PC-9 (cell line): ENCODE data around the gene NDUFS6. TPM values are rescaled to one million over a fixed set of nuclear protein-coding genes. Genes with fewer than 3 reads are reported as not detected.

Experiments
- BruUV-seq: library from RNA; stranded (reverse); fragments of 400-500 nt; replicated peaks from 2 replicates; lab custom pipeline; 2021; lab: Mats Ljungman, UMichigan
- CTCF ChIA-PET: fragments of 300-600 bp; sonication (Branson Sonifier 250); formaldehyde crosslinking; loops from one replicate; lab custom pipeline; 2022; ENCODE audit warnings: antibody characterized with exemption; lab: Charles Lee
- POLR2A ChIA-PET: fragments of 300-600 bp; sonication (Branson Sonifier 250); formaldehyde crosslinking; loops from one replicate; lab custom pipeline; 2022; ENCODE audit warnings: antibody characterized with exemption; ENCODE audit not compliant: unreplicated experiment; lab: Charles Lee
- DNase-seq, 2 experiments: peaks; one replicate each; pipeline versions ENCODE4 v3.0.0 to v3.0.0-alpha.2; 2015 to 2022; ENCODE audit warnings: mixed read lengths in 1 of 2
- H2AFZ ChIP-seq: fragments of 200-600 bp; sonication (generic); 2 replicates; pipeline ENCODE4 v1.8.1; 2017; ENCODE audit warnings: antibody characterized with exemption
- H3F3A ChIP-seq: fragments of 200-600 bp; sonication (generic); 2 replicates; pipeline ENCODE4 v1.8.1; 2017; ENCODE audit warnings: antibody characterized with exemption, mild to moderate bottlenecking, low read depth; ENCODE audit not compliant: insufficient read depth
- H3K27ac ChIP-seq: fragments of 200-600 bp; sonication (generic); 2 replicates; pipeline ENCODE4 v1.6.1; 2016; ENCODE audit warnings: mixed run types
- H3K27me3 ChIP-seq: fragments of 200-600 bp; sonication (generic); 2 replicates; pipeline ENCODE4 v1.6.1; 2016; ENCODE audit warnings: low read depth, mixed run types; ENCODE audit not compliant: insufficient read depth
- H3K36me3 ChIP-seq: fragments of 200-600 bp; sonication (generic); 2 replicates; pipeline ENCODE4 v1.6.1; 2016; ENCODE audit warnings: low read depth, mixed run types
- H3K4me1 ChIP-seq: fragments of 200-600 bp; sonication (generic); replicated peaks from 2 replicates; pipeline ENCODE4 v1.6.1; 2016; ENCODE audit warnings: mixed run types; ENCODE audit not compliant: insufficient read depth
- H3K4me2 ChIP-seq: fragments of 200-600 bp; sonication (generic); 2 replicates; pipeline ENCODE4 v1.6.1; 2017; ENCODE audit warnings: mixed run types
- H3K4me3 ChIP-seq: fragments of 200-600 bp; sonication (generic); 2 replicates; pipeline ENCODE4 v1.6.1; 2016; ENCODE audit warnings: mixed run types
- H3K79me2 ChIP-seq: fragments of 200-600 bp; sonication (generic); 2 replicates; pipeline ENCODE4 v1.6.1; 2017; ENCODE audit warnings: low read depth, mixed run types
- H3K9me2 ChIP-seq: fragments of 200-600 bp; sonication (generic); 2 replicates; pipeline ENCODE4 v1.8.1; 2017; ENCODE audit warnings: mild to moderate bottlenecking; ENCODE audit not compliant: insufficient read depth
- H3K9me3 ChIP-seq: fragments of 200-600 bp; sonication (generic); 2 replicates; pipeline ENCODE4 v1.8.1; 2016; ENCODE audit warnings: low read depth; ENCODE audit not compliant: insufficient read depth
- H4K20me1 ChIP-seq: fragments of 200-600 bp; sonication (generic); 2 replicates; pipeline ENCODE4 v1.8.1; 2017; ENCODE audit not compliant: insufficient read depth
- EZH2 ChIP-seq: fragments of 200-600 bp; sonication (generic); IDR thresholded peaks from 2 replicates; pipeline ENCODE4 v1.8.0; 2017; ENCODE audit warnings: antibody characterized with exemption, low read depth
- intact Hi-C: fragments of 100-400 bp; cut with micrococcal nuclease; formaldehyde crosslinking; loops from one replicate; pipeline ENCODE4 v1.10.0; 2022; ENCODE audit not compliant: unreplicated experiment
- total RNA-seq: library from RNA; stranded (reverse); gene quantifications from 2 replicates; pipeline ENCODE4 v1.2.3, GENCODE V29; 2021
- TF ChIP-seq, protein P1 (sequence below): fragments of 200-600 bp; sonication (generic); conservative IDR thresholded peaks from 2 replicates; pipeline ENCODE4 v1.6.1; 2017; ENCODE audit warnings: mixed run types, antibody characterized with exemption, mild to moderate bottlenecking, moderate library complexity

Gene NDUFS6
- total RNA-seq, 1 experiment from 2014 or later = 153 TPM

DNA sequence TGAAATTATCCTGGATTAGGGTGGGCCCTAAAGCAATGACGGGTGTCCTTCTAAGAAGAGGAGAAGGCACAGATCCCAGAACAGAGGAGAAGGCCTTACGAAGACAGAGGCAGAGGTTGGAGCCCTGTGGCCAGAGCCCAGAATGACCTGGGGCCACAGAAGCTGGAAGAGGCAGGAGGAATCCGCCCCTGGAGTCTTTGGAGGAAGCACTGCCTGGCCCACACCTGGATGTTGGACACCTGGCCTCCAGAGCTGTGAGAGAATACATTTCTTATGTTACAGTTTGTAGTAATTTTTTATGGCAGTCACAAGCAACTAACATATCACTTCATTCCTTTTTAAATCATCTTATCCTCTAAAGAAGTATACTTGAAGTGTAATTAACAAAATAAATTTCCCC lies 10.0 kb upstream of the NDUFS6 start:
- peaks cover 11% of the 10 kb centered on the region for H3K4me1 ChIP-seq
- CTCF ChIA-PET = no interaction called here
- no TSS peak for BruUV-seq

DNA sequence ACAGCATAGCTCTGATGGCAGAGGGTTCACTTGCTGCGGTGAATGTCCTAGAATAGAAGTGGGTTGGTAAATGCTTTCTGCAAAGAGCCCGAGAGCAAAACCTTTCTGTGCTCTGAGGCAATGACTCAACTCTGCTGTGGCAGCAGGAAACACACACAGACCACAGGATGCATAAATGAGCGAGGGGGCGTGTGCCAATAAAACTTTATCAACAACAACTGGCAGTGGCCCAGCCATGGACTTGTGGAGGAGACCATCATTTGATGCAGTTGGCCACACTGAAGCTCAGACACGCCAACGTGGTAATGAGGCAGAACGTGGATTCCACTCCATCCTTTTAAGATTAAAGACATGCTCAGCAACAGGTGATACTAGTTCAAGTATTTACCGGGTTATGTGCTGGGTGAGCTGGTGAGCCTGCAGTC lies 8.4 kb upstream of the NDUFS6 start:
- Histone ChIP-seq H3K27ac (no peak overlapping the region), H3K4me2 (no peak overlapping the region)
- no TSS peak for BruUV-seq

More for the DNA sequence above, 10.0 kb upstream of the NDUFS6 start:
- TF ChIP-seq, protein P1, sequence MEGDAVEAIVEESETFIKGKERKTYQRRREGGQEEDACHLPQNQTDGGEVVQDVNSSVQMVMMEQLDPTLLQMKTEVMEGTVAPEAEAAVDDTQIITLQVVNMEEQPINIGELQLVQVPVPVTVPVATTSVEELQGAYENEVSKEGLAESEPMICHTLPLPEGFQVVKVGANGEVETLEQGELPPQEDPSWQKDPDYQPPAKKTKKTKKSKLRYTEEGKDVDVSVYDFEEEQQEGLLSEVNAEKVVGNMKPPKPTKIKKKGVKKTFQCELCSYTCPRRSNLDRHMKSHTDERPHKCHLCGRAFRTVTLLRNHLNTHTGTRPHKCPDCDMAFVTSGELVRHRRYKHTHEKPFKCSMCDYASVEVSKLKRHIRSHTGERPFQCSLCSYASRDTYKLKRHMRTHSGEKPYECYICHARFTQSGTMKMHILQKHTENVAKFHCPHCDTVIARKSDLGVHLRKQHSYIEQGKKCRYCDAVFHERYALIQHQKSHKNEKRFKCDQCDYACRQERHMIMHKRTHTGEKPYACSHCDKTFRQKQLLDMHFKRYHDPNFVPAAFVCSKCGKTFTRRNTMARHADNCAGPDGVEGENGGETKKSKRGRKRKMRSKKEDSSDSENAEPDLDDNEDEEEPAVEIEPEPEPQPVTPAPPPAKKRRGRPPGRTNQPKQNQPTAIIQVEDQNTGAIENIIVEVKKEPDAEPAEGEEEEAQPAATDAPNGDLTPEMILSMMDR = no peak
- TF ChIP-seq EZH2 = no peak
- Histone ChIP-seq H2AFZ (no peak overlapping the region), H3K27me3 (peaks cover 22% of the 10 kb centered on the region), H4K20me1 (peaks cover under 1% of the 10 kb centered on the region; the same call in 1 of the 2 replicates), H3K79me2 (no peaks in the 10 kb centered on the region), H3F3A (peaks cover 18% of the 10 kb centered on the region; the same call in 1 of the 2 replicates), H3K36me3 (no peaks in the 10 kb centered on the region), H3K4me3 (no peak overlapping the region), H3K27ac (no peak overlapping the region), H3K9me3 (no peaks in the 10 kb centered on the region), H3K9me2 (no peaks in the 10 kb centered on the region), H3K4me2 (no peak overlapping the region)
- intact Hi-C loops = no loop called here
- POLR2A ChIA-PET = no interaction called here
- no peak for DNase-seq

DNA sequence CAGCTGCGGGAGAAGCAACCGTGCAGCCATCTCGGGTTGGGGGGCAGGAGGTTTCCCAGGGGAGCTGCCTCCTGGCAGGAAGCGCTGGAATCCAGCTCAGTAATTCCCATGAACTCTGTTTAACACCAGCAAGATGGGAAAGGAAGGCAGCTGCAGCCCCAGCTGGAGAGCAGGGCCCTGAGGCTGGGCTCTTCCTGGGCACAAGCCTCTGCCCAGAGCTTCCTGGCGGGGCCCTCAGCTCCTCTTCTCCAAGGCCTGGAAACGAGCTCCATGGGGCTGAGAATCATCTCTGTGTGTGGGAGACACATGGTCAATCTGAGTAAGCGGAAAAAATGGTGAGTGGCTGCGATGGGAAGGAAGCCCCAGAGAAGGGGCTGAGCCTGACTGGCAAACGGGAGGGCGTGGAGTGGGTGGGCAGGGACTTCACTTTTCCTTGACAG lies 7.9 kb upstream of the NDUFS6 start:
- Histone ChIP-seq H3K4me3 (no peak overlapping the region), H3K27ac (no peak overlapping the region), H3K27me3 (0 out of 2 replicates have a peak, but pooled peaks cover 1% of the 10 kb centered on the region), H3K9me2 (no peaks in the 10 kb centered on the region), H2AFZ (no peak overlapping the region), H3K79me2 (peaks cover 13% of the 10 kb centered on the region), H3K36me3 (peaks cover 11% of the 10 kb centered on the region), H3K4me2 (no peak overlapping the region), H3F3A (peaks cover 18% of the 10 kb centered on the region; the same call in 1 of the 2 replicates), H3K9me3 (no peaks in the 10 kb centered on the region), H4K20me1 (peaks cover 6% of the 10 kb centered on the region; the same call in 1 of the 2 replicates), H3K4me1 (peaks cover 11% of the 10 kb centered on the region)
- intact Hi-C loops = no loop called here
- DNase-seq = no peak
- TF ChIP-seq EZH2 = no peak
- TF ChIP-seq, protein P1 = no peak
- ChIA-PET POLR2A (no interaction called here), CTCF (no interaction called here)
- BruUV-seq = no TSS peak

More for the DNA sequence above, 8.4 kb upstream of the NDUFS6 start:
- Histone ChIP-seq H3K27me3 (peaks cover 6% of the 10 kb centered on the region), H3K9me2 (no peaks in the 10 kb centered on the region), H3K4me1 (peaks cover 11% of the 10 kb centered on the region), H3K4me3 (no peak overlapping the region), H3K9me3 (no peaks in the 10 kb centered on the region), H2AFZ (no peak overlapping the region), H3K79me2 (peaks cover 8% of the 10 kb centered on the region), H3F3A (peaks cover 18% of the 10 kb centered on the region; the same call in 1 of the 2 replicates), H4K20me1 (peaks cover 6% of the 10 kb centered on the region; the same call in 1 of the 2 replicates), H3K36me3 (peaks cover 7% of the 10 kb centered on the region)
- ChIA-PET POLR2A (no interaction called here), CTCF (no interaction called here)
- no peak for DNase-seq
- no peak for TF ChIP-seq EZH2
- TF ChIP-seq, protein P1 = no peak
- intact Hi-C loops = no loop called here
